Endothelial cell (in vitro differentiated cells): Measurements from ENCODE around the gene GPN2. TPM values are rescaled to one million over a fixed set of nuclear protein-coding genes. Genes with fewer than 3 reads are reported as not detected.

Experiments
- DNase-seq: peaks from one replicate; pipeline ENCODE4 v3.0.0; 2021; ENCODE audit warnings: low spot score
- H3K27ac Mint-ChIP-seq: one replicate; pipeline ENCODE4 v1.8.0; 2021; ENCODE audit warnings: mixed read lengths, inconsistent platforms; ENCODE audit not compliant: unreplicated experiment
- H3K27me3 Mint-ChIP-seq: one replicate; pipeline ENCODE4 v1.8.0; 2021; ENCODE audit warnings: mild to moderate bottlenecking, moderate library complexity, mixed read lengths, inconsistent platforms; ENCODE audit not compliant: unreplicated experiment
- H3K36me3 Mint-ChIP-seq: one replicate; pipeline ENCODE4 v1.8.0; 2021; ENCODE audit warnings: mild to moderate bottlenecking, low read depth, mixed read lengths, inconsistent platforms; ENCODE audit not compliant: unreplicated experiment
- H3K4me1 Mint-ChIP-seq: one replicate; pipeline ENCODE4 v1.8.0; 2021; ENCODE audit warnings: mild to moderate bottlenecking, mixed read lengths, inconsistent platforms; ENCODE audit not compliant: unreplicated experiment
- H3K4me3 Mint-ChIP-seq: one replicate; pipeline ENCODE4 v1.8.0; 2021; ENCODE audit warnings: mild to moderate bottlenecking, mixed read lengths, inconsistent platforms; ENCODE audit not compliant: unreplicated experiment
- H3K9me3 Mint-ChIP-seq: one replicate; pipeline ENCODE4 v1.8.0; 2021; ENCODE audit warnings: mixed read lengths, inconsistent platforms; ENCODE audit not compliant: unreplicated experiment
- total RNA-seq: library from RNA; stranded (reverse); fragmentation: NEBNext Ultra II Directional; extraction: Animal tissue kit (Norgen Biotek cat#: 25700); gene quantifications from one replicate; pipeline ENCODE4 v1.2.1, GENCODE V29; 2021; ENCODE audit not compliant: unreplicated experiment
- TF ChIP-seq, protein P1 (sequence below): fragments of 200-600 bp; sonication (generic); IDR thresholded peaks from one replicate; pipeline ENCODE4 v1.5.0; 2021; ENCODE audit warnings: antibody characterized with exemption; ENCODE audit not compliant: unreplicated experiment

The GPN2 gene
- total RNA-seq, 1 donor from 2014 or later, result 31.4 TPM

GRCh38 chr1:26900815-26901511 lies 10.9 kb upstream of the GPN2 start:
- peaks cover 5% of the 10 kb centered on the region for H3K27me3 Mint-ChIP-seq
- H3K36me3 Mint-ChIP-seq, result peaks cover 7% of the 10 kb centered on the region
- peak overlapping the region; percentile 96 for H3K4me3 Mint-ChIP-seq
- peaks cover 20% of the 10 kb centered on the region for H3K4me1 Mint-ChIP-seq
- TF ChIP-seq, protein P1, sequence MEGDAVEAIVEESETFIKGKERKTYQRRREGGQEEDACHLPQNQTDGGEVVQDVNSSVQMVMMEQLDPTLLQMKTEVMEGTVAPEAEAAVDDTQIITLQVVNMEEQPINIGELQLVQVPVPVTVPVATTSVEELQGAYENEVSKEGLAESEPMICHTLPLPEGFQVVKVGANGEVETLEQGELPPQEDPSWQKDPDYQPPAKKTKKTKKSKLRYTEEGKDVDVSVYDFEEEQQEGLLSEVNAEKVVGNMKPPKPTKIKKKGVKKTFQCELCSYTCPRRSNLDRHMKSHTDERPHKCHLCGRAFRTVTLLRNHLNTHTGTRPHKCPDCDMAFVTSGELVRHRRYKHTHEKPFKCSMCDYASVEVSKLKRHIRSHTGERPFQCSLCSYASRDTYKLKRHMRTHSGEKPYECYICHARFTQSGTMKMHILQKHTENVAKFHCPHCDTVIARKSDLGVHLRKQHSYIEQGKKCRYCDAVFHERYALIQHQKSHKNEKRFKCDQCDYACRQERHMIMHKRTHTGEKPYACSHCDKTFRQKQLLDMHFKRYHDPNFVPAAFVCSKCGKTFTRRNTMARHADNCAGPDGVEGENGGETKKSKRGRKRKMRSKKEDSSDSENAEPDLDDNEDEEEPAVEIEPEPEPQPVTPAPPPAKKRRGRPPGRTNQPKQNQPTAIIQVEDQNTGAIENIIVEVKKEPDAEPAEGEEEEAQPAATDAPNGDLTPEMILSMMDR, result no peak
- H3K27ac Mint-ChIP-seq, result peak overlapping the region; percentile 99
- DNase-seq, result no peak
- H3K9me3 Mint-ChIP-seq, result no peaks in the 10 kb centered on the region

- Mint-ChIP-seq H3K4me1 (peaks cover 20% of the 10 kb centered on the region), H3K27ac (peak within 1 kb of the TSS; percentile 99), H3K27me3 (peaks cover 5% of the 10 kb centered on the region), H3K4me3 (peak within 1 kb of the TSS; percentile 96), H3K9me3 (no peaks in the 10 kb centered on the region), H3K36me3 (peaks cover 7% of the 10 kb centered on the region)
- TF ChIP-seq, protein P1, result no peak
- DNase-seq, result peak; percentile 87
These were observed 10.1 kb upstream of the GPN2 start, which contains the start of gene GPATCH3 for GRCh38 chr1:26900001-26900814. GPATCH3 (minus strand) TSS chr1:26900467; CDS start chr1:26900442, 25 bp downstream.

- DNase-seq, result no peak
- H3K9me3 Mint-ChIP-seq, result no peaks in the 10 kb centered on the region
- H3K27me3 Mint-ChIP-seq, result peaks cover 6% of the 10 kb centered on the region
- H3K4me1 Mint-ChIP-seq, result peaks cover 26% of the 10 kb centered on the region
- TF ChIP-seq, protein P1, result no peak
- peak overlapping the region; percentile 65 for H3K4me3 Mint-ChIP-seq
- peaks cover 28% of the 10 kb centered on the region for H3K36me3 Mint-ChIP-seq
- H3K27ac Mint-ChIP-seq, result no peak overlapping the region
These were observed 7.3 kb upstream of the GPN2 start for GRCh38 chr1:26897351-26897750.

GRCh38 chr1:26894263-26894662 lies 4.2 kb upstream of the GPN2 start:
- H3K4me1 Mint-ChIP-seq, result peaks cover 19% of the 10 kb centered on the region
- H3K27me3 Mint-ChIP-seq, result peaks cover 11% of the 10 kb centered on the region
- H3K27ac Mint-ChIP-seq, result peak overlapping the region; percentile 46
- DNase-seq, result no peak
- H3K36me3 Mint-ChIP-seq, result peaks cover 36% of the 10 kb centered on the region
- peak overlapping the region; percentile 43 for H3K4me3 Mint-ChIP-seq
- TF ChIP-seq, protein P1, result no peak
- no peaks in the 10 kb centered on the region for H3K9me3 Mint-ChIP-seq

- no peak for DNase-seq
- no peaks in the 10 kb centered on the region for H3K9me3 Mint-ChIP-seq
- peak overlapping the region; percentile 98 for H3K4me3 Mint-ChIP-seq
- peaks cover 13% of the 10 kb centered on the region for H3K27me3 Mint-ChIP-seq
- H3K36me3 Mint-ChIP-seq, result peaks cover 47% of the 10 kb centered on the region
- TF ChIP-seq, protein P1, result no peak
- peak overlapping the region; percentile 78 for H3K27ac Mint-ChIP-seq
- H3K4me1 Mint-ChIP-seq, result peaks cover 25% of the 10 kb centered on the region
These were observed 349 bp upstream of the GPN2 start for GRCh38 chr1:26890467-26890796.
